Measurements from ENCODE around the gene GPSM3. TPM values are rescaled to one million over a fixed set of nuclear protein-coding genes. Genes with fewer than 3 reads are reported as not detected.

GPSM3 gene
- total RNA-seq, 1 donor = 1.1 TPM

DNA sequence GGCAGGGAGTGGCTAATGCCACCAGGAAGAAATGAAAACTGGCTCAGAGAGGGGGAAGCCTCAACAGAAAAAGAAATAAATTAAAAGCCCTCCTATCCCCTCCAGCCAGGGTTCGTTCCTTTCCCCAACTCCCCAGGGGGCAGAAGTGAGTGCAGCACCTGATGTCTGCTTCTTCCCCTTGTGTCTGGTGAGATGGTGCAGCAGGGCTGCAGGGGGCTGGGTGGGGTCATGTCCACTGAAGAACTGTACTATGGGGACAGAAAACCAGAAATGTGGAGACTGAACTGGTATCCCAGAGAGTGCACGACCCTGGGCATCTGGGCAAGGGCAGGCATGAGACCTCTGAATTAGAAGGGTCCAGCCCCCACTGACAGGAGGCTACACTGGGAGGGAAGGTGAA is 24.1 kb downstream of the GPSM3 start:
- H3K36me3 ChIP-seq (ENCODE audit: insufficient read depth, low read length) = peaks cover 36% of the 10 kb centered on the region
- peaks cover 14% of the 10 kb centered on the region for H3K79me2 ChIP-seq (ENCODE audit: insufficient read depth, low read length)
- H3K4me3 ChIP-seq (ENCODE audit: insufficient read depth, low read length) = no peak overlapping the region
- H3K27me3 ChIP-seq (ENCODE audit: insufficient read depth, low read length) = no peaks in the 10 kb centered on the region
- H2AFZ ChIP-seq (ENCODE audit: low read length) = no peak overlapping the region
- no peak overlapping the region for H3K4me2 ChIP-seq (ENCODE audit: insufficient read depth, low read length)
- H3K4me1 ChIP-seq (ENCODE audit: insufficient read depth, low read length) = peaks cover 6% of the 10 kb centered on the region
- DNase-seq (ENCODE audit: insufficient read length, low spot score, missing footprints) = no peak
- no peak overlapping the region for H3K27ac ChIP-seq (ENCODE audit: low read depth, low read length)
- TF ChIP-seq, protein P1, sequence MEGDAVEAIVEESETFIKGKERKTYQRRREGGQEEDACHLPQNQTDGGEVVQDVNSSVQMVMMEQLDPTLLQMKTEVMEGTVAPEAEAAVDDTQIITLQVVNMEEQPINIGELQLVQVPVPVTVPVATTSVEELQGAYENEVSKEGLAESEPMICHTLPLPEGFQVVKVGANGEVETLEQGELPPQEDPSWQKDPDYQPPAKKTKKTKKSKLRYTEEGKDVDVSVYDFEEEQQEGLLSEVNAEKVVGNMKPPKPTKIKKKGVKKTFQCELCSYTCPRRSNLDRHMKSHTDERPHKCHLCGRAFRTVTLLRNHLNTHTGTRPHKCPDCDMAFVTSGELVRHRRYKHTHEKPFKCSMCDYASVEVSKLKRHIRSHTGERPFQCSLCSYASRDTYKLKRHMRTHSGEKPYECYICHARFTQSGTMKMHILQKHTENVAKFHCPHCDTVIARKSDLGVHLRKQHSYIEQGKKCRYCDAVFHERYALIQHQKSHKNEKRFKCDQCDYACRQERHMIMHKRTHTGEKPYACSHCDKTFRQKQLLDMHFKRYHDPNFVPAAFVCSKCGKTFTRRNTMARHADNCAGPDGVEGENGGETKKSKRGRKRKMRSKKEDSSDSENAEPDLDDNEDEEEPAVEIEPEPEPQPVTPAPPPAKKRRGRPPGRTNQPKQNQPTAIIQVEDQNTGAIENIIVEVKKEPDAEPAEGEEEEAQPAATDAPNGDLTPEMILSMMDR (IDR thresholded peaks at IDR 0.05; ENCODE audit: extremely low read depth, low read depth, low read length) = no peak
- peaks cover 2% of the 10 kb centered on the region for H4K20me1 ChIP-seq (ENCODE audit: insufficient read depth, low read length)
- H3K9me3 ChIP-seq (ENCODE audit: low read depth, low read length) = no peaks in the 10 kb centered on the region

DNA sequence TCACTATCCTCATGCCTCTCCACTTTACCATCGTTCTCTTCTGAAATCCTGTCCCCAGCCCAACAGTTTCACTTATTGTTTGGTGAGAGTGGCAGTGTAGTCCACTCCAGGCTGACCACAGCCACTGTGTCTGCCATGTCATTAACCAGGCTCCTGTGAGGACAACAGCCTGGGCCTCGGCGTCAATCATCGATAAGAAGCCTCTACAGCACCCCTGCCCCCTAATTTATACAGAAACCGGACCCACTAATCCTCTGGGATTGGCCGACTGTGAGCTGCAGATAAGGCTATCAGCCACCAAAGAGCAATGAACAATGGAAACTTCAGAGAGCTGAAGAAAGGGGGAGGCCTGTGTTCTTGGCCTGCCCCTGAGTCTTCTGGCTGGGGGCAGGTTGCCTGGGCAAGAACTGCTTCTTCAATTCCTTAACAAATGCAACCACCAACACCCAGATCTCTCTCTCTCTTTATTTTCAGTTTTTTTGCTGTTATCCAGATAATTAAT is 24.6 kb downstream of the GPSM3 start:
- Histone ChIP-seq H3K27ac (ENCODE audit: low read depth, low read length) (no peak overlapping the region), H3K79me2 (ENCODE audit: insufficient read depth, low read length) (peaks cover 9% of the 10 kb centered on the region), H3K4me1 (ENCODE audit: insufficient read depth, low read length) (peaks cover 6% of the 10 kb centered on the region), H3K27me3 (ENCODE audit: insufficient read depth, low read length) (no peaks in the 10 kb centered on the region), H3K4me2 (ENCODE audit: insufficient read depth, low read length) (no peak overlapping the region), H3K36me3 (ENCODE audit: insufficient read depth, low read length) (peaks cover 38% of the 10 kb centered on the region), H3K4me3 (ENCODE audit: insufficient read depth, low read length) (no peak overlapping the region), H3K9me3 (ENCODE audit: low read depth, low read length) (no peaks in the 10 kb centered on the region), H2AFZ (ENCODE audit: low read length) (no peak overlapping the region), H4K20me1 (ENCODE audit: insufficient read depth, low read length) (peaks cover 2% of the 10 kb centered on the region)
- DNase-seq (ENCODE audit: insufficient read length, low spot score, missing footprints) = peak; percentile 70
- TF ChIP-seq, protein P1 (IDR thresholded peaks at IDR 0.05; ENCODE audit: extremely low read depth, low read depth, low read length) = no peak

DNA sequence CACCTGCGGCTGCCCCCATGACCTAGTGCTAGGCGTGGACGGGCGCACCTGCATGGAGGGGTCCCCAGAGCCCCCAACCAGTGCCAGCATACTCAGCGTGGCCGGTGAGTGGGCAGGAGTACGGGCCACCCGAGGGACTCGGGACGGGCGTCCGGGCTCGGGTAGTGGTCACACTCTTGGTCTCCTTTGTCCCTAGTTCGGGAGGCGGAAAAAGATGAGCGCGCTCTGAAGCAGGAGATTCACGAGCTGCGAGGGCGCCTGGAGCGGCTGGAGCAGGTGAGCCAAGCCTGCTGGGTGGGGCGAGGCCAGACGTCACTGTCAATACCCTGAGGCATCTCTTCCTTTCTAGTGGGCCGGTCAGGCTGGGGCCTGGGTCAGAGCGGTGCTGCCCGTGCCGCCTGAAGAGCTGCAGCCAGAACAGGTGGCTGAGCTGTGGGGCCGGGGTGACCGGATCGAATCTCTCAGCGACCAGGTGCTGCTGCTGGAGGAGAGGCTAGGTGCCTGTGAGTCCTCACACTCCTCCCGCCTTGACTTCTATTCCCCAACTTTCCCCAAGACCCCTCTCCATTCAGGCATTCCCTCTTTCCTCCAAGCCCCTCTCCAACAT is 25.2 kb downstream of the GPSM3 start:
- peaks cover 42% of the 10 kb centered on the region for H3K36me3 ChIP-seq (ENCODE audit: insufficient read depth, low read length)
- no peak overlapping the region for H2AFZ ChIP-seq (ENCODE audit: low read length)
- H3K27ac ChIP-seq (ENCODE audit: low read depth, low read length) = no peak overlapping the region
- H3K4me3 ChIP-seq (ENCODE audit: insufficient read depth, low read length) = no peak overlapping the region
- peak; percentile 58 for DNase-seq (ENCODE audit: insufficient read length, low spot score, missing footprints)
- no peak overlapping the region for H3K4me2 ChIP-seq (ENCODE audit: insufficient read depth, low read length)
- no peaks in the 10 kb centered on the region for H3K27me3 ChIP-seq (ENCODE audit: insufficient read depth, low read length)
- H3K9me3 ChIP-seq (ENCODE audit: low read depth, low read length) = no peaks in the 10 kb centered on the region
- H3K4me1 ChIP-seq (ENCODE audit: insufficient read depth, low read length) = peaks cover 6% of the 10 kb centered on the region
- peaks cover 2% of the 10 kb centered on the region for H4K20me1 ChIP-seq (ENCODE audit: insufficient read depth, low read length)
- TF ChIP-seq, protein P1 (IDR thresholded peaks at IDR 0.05; ENCODE audit: extremely low read depth, low read depth, low read length) = no peak
- H3K79me2 ChIP-seq (ENCODE audit: insufficient read depth, low read length) = peaks cover 3% of the 10 kb centered on the region

DNA sequence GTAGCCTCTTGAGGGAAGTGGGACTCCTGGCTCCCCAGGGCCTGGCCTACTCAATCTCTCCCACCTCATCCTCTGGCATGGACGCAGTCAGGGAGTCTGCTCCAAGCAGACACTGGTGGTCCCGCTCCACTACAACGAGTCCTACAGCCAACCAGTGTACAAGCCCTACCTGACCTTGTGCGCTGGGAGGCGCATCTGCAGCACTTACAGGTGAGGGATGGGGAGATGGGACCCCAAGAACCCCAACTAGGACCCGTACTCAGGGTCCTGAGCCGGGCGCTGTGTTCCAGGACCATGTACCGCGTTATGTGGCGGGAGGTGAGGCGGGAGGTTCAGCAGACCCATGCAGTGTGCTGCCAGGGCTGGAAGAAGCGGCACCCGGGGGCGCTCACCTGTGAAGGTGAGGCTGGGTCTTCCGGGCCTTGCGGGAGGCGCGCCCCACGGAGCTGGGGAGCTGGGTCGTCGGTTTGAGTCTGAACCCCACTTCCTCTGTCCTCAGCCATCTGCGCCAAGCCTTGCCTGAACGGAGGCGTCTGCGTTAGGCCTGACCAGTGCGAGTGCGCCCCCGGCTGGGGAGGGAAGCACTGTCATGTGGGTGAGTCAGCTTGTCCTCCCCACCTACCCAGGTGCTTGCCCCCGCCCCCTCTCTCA is 25.9 kb downstream of the GPSM3 start:
- Histone ChIP-seq H4K20me1 (ENCODE audit: insufficient read depth, low read length) (peaks cover 2% of the 10 kb centered on the region), H3K27me3 (ENCODE audit: insufficient read depth, low read length) (no peaks in the 10 kb centered on the region), H3K36me3 (ENCODE audit: insufficient read depth, low read length) (peaks cover 42% of the 10 kb centered on the region), H3K27ac (ENCODE audit: low read depth, low read length) (no peak overlapping the region), H3K4me3 (ENCODE audit: insufficient read depth, low read length) (no peak overlapping the region), H3K4me1 (ENCODE audit: insufficient read depth, low read length) (peaks cover 6% of the 10 kb centered on the region), H3K79me2 (ENCODE audit: insufficient read depth, low read length) (peaks cover 3% of the 10 kb centered on the region), H3K4me2 (ENCODE audit: insufficient read depth, low read length) (no peak overlapping the region), H2AFZ (ENCODE audit: low read length) (no peak overlapping the region), H3K9me3 (ENCODE audit: low read depth, low read length) (no peaks in the 10 kb centered on the region)
- TF ChIP-seq, protein P1 (IDR thresholded peaks at IDR 0.05; ENCODE audit: extremely low read depth, low read depth, low read length) = no peak
- DNase-seq (ENCODE audit: insufficient read length, low spot score, missing footprints) = peak; percentile 69
